Measurements from ENCODE around the gene MXD4. TPM values are rescaled to one million over a fixed set of nuclear protein-coding genes. Genes with fewer than 3 reads are reported as not detected.

Gene MXD4
- total and polyA plus RNA-seq, 9 of the 15 experiments (the other 6 are each of a cell fraction or from before 2014, with no cell fraction given) = 0.06 to 13.5 (median 5.9) TPM

- TF ChIP-seq ZBTB33 (CRISPR knock-in tag; IDR thresholded peaks at IDR 0.05) (no peak), HNRNPUL1 (IDR thresholded peaks at IDR 0.05; ENCODE audit: low read length) (0 out of 2 replicates have a peak, but pooled peaks have one; percentile 23), NKRF (IDR thresholded peaks at IDR 0.05; ENCODE audit: borderline replicate concordance) (no peak), NR0B1 (IDR thresholded peaks at IDR 0.05; ENCODE audit: partially characterized antibody) (no peak), SUPT5H (IDR thresholded peaks at IDR 0.05) (no peak), TFAP4 (CRISPR knock-in tag; IDR thresholded peaks at IDR 0.05; ENCODE audit: borderline replicate concordance) (peak; percentile 53; the same call in 1 of the 2 replicates), MXD1 (CRISPR knock-in tag; IDR thresholded peaks at IDR 0.05; ENCODE audit: borderline replicate concordance, poor library complexity, severe bottlenecking) (no peak), MYNN (IDR thresholded peaks at IDR 0.05) (0 out of 2 replicates have a peak, but pooled peaks have one; percentile 22), MYNN (CRISPR knock-in tag; IDR thresholded peaks at IDR 0.05) (no peak), NFRKB (IDR thresholded peaks at IDR 0.05; ENCODE audit: low read depth) (no peak), CBFB (CRISPR knock-in tag; IDR thresholded peaks at IDR 0.05) (no peak), POU5F1 (IDR thresholded peaks at IDR 0.05; ENCODE audit: borderline replicate concordance, low read depth, low read length, partially characterized antibody) (no peak), CHCHD3 (CRISPR knock-in tag; IDR thresholded peaks at IDR 0.05) (no peak), MYC (IDR thresholded peaks at IDR 0.05; ENCODE audit: low read depth, low read length) (peak; percentile 31; the same call in 1 of the 2 replicates), MYC (CRISPR knock-in tag; IDR thresholded peaks at IDR 0.05; ENCODE audit: borderline replicate concordance, low read depth) (no peak), TFE3 (CRISPR knock-in tag; IDR thresholded peaks at IDR 0.05) (no peak), NEUROD1 (IDR thresholded peaks at IDR 0.05; ENCODE audit: borderline replicate concordance, low read depth, low read length, partially characterized antibody) (no peak), MAFG (tag; conservative IDR thresholded peaks at IDR 0.05) (no peak), CTBP1 (IDR thresholded peaks at IDR 0.05; ENCODE audit: borderline replicate concordance) (peak; percentile 37; the same call in 1 of the 2 replicates)
Measured at GRCh38 chr4:2220016-2220630, 41.8 kb downstream of the MXD4 start (continued).

Data from K562 (cell line).